Ishikawa (cell line): Measurements from ENCODE around the gene PDE4D.

Experiments
- CEBPB ChIP-seq: IDR thresholded peaks from 2 replicates; pipeline ENCODE4 v1.6.1; 2012
- CREB1 ChIP-seq: IDR thresholded peaks from 2 replicates; pipeline ENCODE4 v1.6.1; 2012; ENCODE audit warnings: low read depth
- EP300 ChIP-seq: IDR thresholded peaks from 2 replicates; pipeline ENCODE4 v1.6.1; 2012; ENCODE audit warnings: borderline replicate concordance
- RAD21 ChIP-seq: IDR thresholded peaks from 2 replicates; pipeline ENCODE4 v1.6.1; 2012; ENCODE audit warnings: low read depth

DNA sequence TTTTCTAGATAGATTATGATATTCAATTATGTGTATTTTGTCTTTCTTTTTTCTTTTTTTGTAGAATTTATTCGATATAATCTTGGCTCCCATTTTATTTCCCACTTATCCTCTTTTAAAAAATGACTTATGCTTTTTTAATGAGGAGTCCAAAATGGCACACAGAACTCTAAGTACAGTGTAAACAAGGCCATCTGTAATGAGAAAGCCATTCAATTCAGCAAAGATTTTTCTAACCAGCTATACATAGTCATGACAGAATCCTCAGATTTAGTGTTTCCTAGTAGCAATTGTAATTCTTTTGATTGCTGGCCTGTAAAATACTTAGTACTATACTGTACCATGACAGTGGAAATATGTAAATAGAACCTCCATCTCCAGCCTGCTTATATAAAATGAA lies 659.3 kb downstream of the PDE4D start:
- TF ChIP-seq EP300 (no peak), CEBPB (no peak), RAD21 (no peak), CREB1 (no peak)
